Thymus (tissue), 11 donors: ENCODE measurements around the gene OPN5. TPM values are rescaled to one million over a fixed set of nuclear protein-coding genes. Genes with fewer than 3 reads are reported as not detected.

Experiments
- DNase-seq, 9 donors: peaks; one replicate each; pipeline ENCODE4 v3.0.0-alpha.2; 2013; ENCODE audit warnings: low spot score in 9 of 9, low read depth in 6 of 9, missing footprints in 1 of 9
- H3K27ac ChIP-seq, 2 donors: one replicate each; pipeline ENCODE4 v1.5.1; 2013; ENCODE audit warnings: control low read depth in 1 of 2, low read depth in 1 of 2, low read length in 1 of 2, mild to moderate bottlenecking in 1 of 2, moderate library complexity in 1 of 2
- H3K27me3 ChIP-seq, 2 donors: one replicate each; pipeline ENCODE4 v1.5.1; 2013; ENCODE audit warnings: low read length in 1 of 2; ENCODE audit not compliant: control insufficient read depth in 2 of 2, insufficient read depth in 1 of 2
- H3K36me3 ChIP-seq, 2 donors: one replicate each; pipeline ENCODE4 v1.5.1; 2013; ENCODE audit warnings: low read length in 1 of 2, mild to moderate bottlenecking in 1 of 2, moderate library complexity in 1 of 2; ENCODE audit not compliant: control insufficient read depth in 2 of 2, insufficient read depth in 2 of 2
- H3K4me1 ChIP-seq, 2 donors: one replicate each; pipeline ENCODE4 v1.5.1; 2013; ENCODE audit warnings: low read length in 2 of 2; ENCODE audit not compliant: control insufficient read depth in 2 of 2, insufficient read depth in 2 of 2
- H3K4me3 ChIP-seq, 2 donors: one replicate each; pipeline ENCODE4 v1.5.1; 2013; ENCODE audit warnings: low read length in 2 of 2, control low read depth in 1 of 2, mild to moderate bottlenecking in 1 of 2
- H3K9me3 ChIP-seq, 2 donors: one replicate each; pipeline ENCODE4 v1.5.1; 2013; ENCODE audit warnings: low read length in 1 of 2, mild to moderate bottlenecking in 1 of 2; ENCODE audit not compliant: control insufficient read depth in 2 of 2, insufficient read depth in 1 of 2
- WGBS: extraction: QIAGEN DNeasy Blood & Tissue Kit; methylation state at CpG from one replicate; pipeline ENCODE4 v1.1.7; 2013; 5-methylcytosine and 5-hydroxymethylcytosine counted together
- polyA plus RNA-seq: library from polyadenylated mRNA; stranded (reverse); fragments of 200-250 nt; gene quantifications from one replicate; pipeline ENCODE4 v1.2.3, GENCODE V29; 2013
- total RNA-seq: library from RNA; stranded (reverse); fragments of 120-200 nt; gene quantifications from one replicate; pipeline ENCODE4 v1.2.4, GENCODE V29; 2013
- donor health status: healthy.

The OPN5 gene
- total and polyA plus RNA-seq, 2 donors = not detected

GRCh38 chr6:47809873-47810272 is 28.0 kb downstream of the OPN5 start:
- Histone ChIP-seq H3K27ac (no peak overlapping the region), H3K36me3 (no peaks in the 10 kb centered on the region), H3K27me3 (no peaks in the 10 kb centered on the region), H3K4me3 (no peak overlapping the region), H3K4me1 (no peaks in the 10 kb centered on the region), H3K9me3 (no peaks in the 10 kb centered on the region)
- no peak for DNase-seq
- 96% methylated on average over 8 of the region's 8 CpGs for WGBS

- Histone ChIP-seq H3K4me1 (no peaks in the 10 kb centered on the region), H3K9me3 (no peaks in the 10 kb centered on the region), H3K36me3 (no peaks in the 10 kb centered on the region), H3K27me3 (no peaks in the 10 kb centered on the region), H3K4me3 (no peak overlapping the region), H3K27ac (no peak overlapping the region)
- DNase-seq = no peak
- 95% methylated on average over 3 of the region's 3 CpGs for WGBS
Measured at GRCh38 chr6:47810885-47811284, 29.1 kb downstream of the OPN5 start.

- Histone ChIP-seq H3K4me3 (no peak overlapping the region), H3K27ac (no peak overlapping the region), H3K27me3 (no peaks in the 10 kb centered on the region), H3K9me3 (no peaks in the 10 kb centered on the region), H3K4me1 (no peaks in the 10 kb centered on the region), H3K36me3 (no peaks in the 10 kb centered on the region)
- no peak for DNase-seq
- WGBS = 92% methylated on average over 3 of the region's 3 CpGs
Measured at GRCh38 chr6:47811443-47811842, 29.6 kb downstream of the OPN5 start.

DNA sequence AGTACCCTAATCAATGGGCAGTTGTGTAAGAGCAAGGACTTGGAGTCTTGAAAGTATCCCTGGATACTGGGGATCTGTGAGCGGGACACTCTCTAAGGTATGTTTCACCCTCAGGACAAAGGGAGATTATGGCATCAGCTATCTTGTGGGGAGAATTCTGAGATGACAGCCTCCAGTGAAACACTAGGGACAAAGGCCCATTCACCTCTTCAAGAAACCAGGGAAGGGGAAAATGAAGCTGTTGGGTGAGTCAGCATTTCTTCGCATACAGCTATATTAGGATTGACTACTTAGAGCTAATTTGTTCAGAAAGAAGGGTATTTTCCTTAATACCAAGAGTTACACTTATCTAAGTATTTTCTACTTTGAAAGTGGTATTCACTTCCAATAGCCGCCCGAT is 35.9 kb downstream of the OPN5 start:
- Histone ChIP-seq H3K4me1 (no peaks in the 10 kb centered on the region), H3K27ac (no peak overlapping the region), H3K36me3 (no peaks in the 10 kb centered on the region), H3K27me3 (no peaks in the 10 kb centered on the region), H3K4me3 (no peak overlapping the region), H3K9me3 (no peaks in the 10 kb centered on the region)
- no peak for DNase-seq
- 97% methylated on average over 4 of the region's 4 CpGs for WGBS

GRCh38 chr6:47819461-47819860 is 37.6 kb downstream of the OPN5 start:
- Histone ChIP-seq H3K9me3 (no peaks in the 10 kb centered on the region), H3K36me3 (no peaks in the 10 kb centered on the region), H3K27me3 (no peaks in the 10 kb centered on the region), H3K4me1 (no peaks in the 10 kb centered on the region), H3K4me3 (no peak overlapping the region), H3K27ac (no peak overlapping the region)
- WGBS = 93% methylated on average over 3 of the region's 3 CpGs
- no peak for DNase-seq

GRCh38 chr6:47822856-47823554 is 41.2 kb downstream of the OPN5 start:
- H3K27me3 ChIP-seq = no peaks in the 10 kb centered on the region
- 91% methylated on average over 6 of the region's 6 CpGs for WGBS
- no peaks in the 10 kb centered on the region for H3K9me3 ChIP-seq
- no peaks in the 10 kb centered on the region for H3K4me1 ChIP-seq
- no peak overlapping the region for H3K4me3 ChIP-seq
- DNase-seq = no peak
- H3K27ac ChIP-seq = no peak overlapping the region
- no peaks in the 10 kb centered on the region for H3K36me3 ChIP-seq

- Histone ChIP-seq H3K4me3 (no peak overlapping the region), H3K27me3 (no peaks in the 10 kb centered on the region), H3K4me1 (no peaks in the 10 kb centered on the region), H3K27ac (no peak overlapping the region), H3K36me3 (no peaks in the 10 kb centered on the region), H3K9me3 (no peaks in the 10 kb centered on the region)
- WGBS = 74% methylated on average over 2 of the region's 2 CpGs
- no peak for DNase-seq
Measured at GRCh38 chr6:47832386-47833100, 50.7 kb downstream of the OPN5 start.

- Histone ChIP-seq H3K4me1 (no peaks in the 10 kb centered on the region), H3K27me3 (no peaks in the 10 kb centered on the region), H3K27ac (no peak overlapping the region), H3K4me3 (no peak overlapping the region), H3K9me3 (no peaks in the 10 kb centered on the region), H3K36me3 (no peaks in the 10 kb centered on the region)
- no peak for DNase-seq
Measured at GRCh38 chr6:47834196-47834595, 52.4 kb downstream of the OPN5 start.

- Histone ChIP-seq H3K27ac (no peak overlapping the region), H3K4me3 (no peak overlapping the region), H3K4me1 (no peaks in the 10 kb centered on the region), H3K36me3 (no peaks in the 10 kb centered on the region), H3K27me3 (no peaks in the 10 kb centered on the region), H3K9me3 (no peaks in the 10 kb centered on the region)
- no peak for DNase-seq
Measured at GRCh38 chr6:47836046-47836445, 54.2 kb downstream of the OPN5 start.
